M059J (cell line): ENCODE measurements around the gene TRPM1. TPM values are rescaled to one million over a fixed set of nuclear protein-coding genes. Genes with fewer than 3 reads are reported as not detected.

Source experiments
- DNase-seq: peaks from one replicate; pipeline ENCODE4 v3.0.0-alpha.2; 2012; ENCODE audit warnings: low read depth
- total RNA-seq: library from RNA; depleted of rRNA; stranded (reverse); fragments of >200 nt; shearing (Covaris generic); gene quantifications from 2 replicates; pipeline ENCODE4 v1.2.3, GENCODE V29; 2014

TRPM1 gene
- total RNA-seq, 1 experiment from 2014 or later: 0.02 TPM

- DNase-seq: no peak
Measured at GRCh38 chr15:31020542-31020941, 81.0 kb downstream of the TRPM1 start.

DNA sequence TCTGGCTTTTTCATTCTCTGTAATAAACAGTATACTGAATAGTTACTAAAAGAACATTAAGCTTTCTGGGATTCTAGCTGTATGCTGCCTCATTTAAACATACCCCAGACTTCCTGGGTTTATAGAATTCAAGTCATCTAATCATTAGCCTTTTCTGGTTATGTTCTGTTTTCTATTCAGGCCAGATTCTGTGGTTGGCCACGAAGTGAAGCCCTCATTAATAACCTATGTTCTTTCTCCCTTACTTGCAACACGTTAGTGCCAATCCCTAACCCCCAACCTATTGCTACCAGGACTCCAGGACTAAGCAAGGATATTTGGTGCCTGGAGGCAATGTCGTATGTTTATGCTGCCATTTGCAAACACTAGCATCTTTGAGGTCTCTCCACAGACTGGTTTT, 81.5 kb downstream of the TRPM1 start:
- DNase-seq: no peak

DNA sequence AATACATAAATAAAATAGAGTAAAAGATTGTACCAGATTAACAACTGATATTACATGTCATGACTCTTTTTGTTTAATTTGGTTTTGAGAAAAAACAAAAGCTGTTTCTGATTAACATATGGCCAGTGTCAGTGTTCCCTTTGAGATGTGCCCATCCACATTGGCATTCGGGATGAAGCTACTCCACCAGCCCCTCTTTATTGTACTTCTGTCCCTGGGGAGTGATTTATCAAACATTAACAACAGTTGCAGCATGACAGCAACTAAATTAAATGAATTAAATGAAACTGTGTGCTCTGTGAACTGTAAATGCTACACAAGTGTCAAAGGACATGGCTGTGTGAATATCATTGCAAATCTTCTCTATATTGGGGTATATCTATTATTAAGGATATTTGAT, 84.2 kb downstream of the TRPM1 start:
- no peak for DNase-seq

GRCh38 chr15:31016446-31016915, 85.0 kb downstream of the TRPM1 start:
- peak; percentile 81 for DNase-seq

DNA sequence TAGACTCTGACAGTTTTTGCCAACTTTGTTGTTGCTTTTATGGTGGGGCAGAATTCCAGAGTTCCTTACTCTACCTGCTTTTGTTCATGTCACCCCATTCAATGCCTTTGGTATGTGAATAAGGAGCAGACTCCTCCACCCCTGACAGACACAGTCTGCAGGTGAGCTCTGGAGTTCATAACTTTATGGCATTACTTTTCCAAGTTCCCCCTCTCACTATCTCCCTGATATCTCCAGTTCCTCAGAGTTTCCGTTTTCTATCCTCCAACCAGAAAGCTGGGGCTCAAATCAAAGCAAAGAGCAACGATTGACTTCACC, 87.0 kb downstream of the TRPM1 start:
- DNase-seq: no peak

DNA sequence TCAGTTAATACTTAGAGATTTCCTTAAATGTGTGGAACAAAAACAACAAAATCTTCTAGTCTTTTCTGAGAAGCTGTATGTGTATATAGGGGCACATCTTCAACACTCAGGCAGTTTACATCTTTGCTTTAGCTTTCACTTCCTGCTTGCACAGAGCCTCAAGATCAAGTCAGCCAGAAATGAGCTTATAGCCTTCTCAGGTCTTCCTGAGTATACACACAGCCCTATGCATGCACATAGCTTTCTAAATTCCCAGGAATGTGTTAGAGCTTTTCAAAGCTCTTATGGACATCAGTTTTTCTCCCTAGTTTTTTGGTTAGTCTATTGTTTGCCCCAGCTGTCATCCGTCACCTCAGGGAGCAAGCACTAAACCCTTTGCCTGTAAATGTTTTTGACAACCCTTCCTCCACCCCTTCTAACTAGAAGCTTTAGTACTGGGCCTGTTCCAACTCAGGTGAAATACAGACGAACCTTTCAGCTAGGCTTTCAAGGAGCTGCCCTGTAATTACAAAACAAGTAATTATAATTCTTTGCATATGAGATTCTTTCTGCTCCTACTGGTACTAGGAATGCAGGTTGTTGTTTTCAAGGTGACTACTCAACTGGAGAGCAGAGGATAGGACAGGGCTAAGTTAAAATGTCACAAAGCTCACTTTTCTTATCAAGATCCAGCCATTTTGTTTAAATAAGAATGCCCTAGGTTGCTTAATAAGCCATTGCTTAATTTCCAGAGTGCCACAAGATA, 87.5 kb downstream of the TRPM1 start:
- no peak for DNase-seq

DNA sequence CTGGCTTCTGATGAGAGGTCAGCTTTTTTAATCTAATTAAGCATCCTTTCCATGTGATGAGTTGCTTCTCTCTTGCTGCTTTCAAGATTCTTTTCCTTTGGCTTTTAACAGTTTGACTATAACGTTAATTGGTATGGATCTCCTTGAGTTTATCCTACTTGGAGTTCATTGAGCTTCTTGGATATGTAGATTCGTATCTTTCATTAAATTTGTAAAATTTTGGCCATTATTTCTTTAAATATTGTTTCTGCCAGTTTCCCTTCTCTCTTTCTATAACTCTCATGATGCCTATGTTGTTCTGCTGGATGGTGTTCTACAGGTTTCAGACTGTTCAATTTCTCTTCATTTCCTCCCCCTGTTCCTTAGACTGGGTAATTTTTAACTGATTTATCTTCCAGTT, 89.1 kb downstream of the TRPM1 start:
- no peak for DNase-seq

- DNase-seq: no peak
Measured at GRCh38 chr15:31010036-31010435, 91.5 kb downstream of the TRPM1 start.

GRCh38 chr15:31005660-31006059, 95.9 kb downstream of the TRPM1 start:
- DNase-seq: no peak

- peak; percentile 31 for DNase-seq
Measured at GRCh38 chr15:31004220-31004733, 97.2 kb downstream of the TRPM1 start.

DNA sequence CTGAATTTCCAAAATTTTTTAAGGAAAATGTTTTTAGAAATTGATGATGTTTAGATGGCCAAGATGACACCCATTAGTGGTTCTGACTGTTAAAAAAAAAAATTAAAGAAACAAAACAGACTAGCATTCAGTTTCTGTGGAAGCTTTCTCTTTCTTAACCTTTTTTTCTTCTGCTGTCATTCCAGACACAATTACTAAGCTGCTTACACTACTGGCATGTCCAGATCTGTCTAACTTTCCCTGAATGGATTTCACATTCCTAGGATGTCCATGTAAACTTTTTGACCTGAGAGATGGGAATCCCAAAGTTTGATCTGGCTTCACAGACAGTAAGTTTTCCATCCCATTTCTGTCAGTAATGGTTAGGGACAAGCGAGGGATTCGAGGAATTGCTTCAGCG, 99.8 kb downstream of the TRPM1 start:
- DNase-seq: no peak

GRCh38 chr15:30999729-31000128, 101.8 kb downstream of the TRPM1 start:
- no peak for DNase-seq

DNA sequence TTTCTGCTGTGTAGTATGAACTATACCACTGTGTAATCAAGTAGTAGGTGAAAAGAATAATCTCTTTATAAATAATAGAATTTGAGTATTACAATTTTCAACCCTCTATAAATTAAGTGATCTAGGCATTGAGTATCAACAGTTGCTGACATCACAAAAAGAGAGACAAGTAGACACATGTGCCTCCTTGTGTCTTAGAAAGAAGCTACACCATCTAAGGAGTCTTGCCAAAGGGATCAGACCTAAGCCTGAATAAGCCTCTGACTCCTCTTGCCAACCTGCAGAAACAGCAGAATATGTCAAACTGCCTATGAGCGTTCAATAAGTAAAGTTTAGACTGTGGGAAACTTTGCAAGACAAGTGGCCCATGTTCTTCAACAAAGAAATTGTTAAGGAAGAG, 104.3 kb downstream of the TRPM1 start:
- no peak for DNase-seq

GRCh38 chr15:30992249-30992864, 109.2 kb downstream of the TRPM1 start:
- no peak for DNase-seq

DNA sequence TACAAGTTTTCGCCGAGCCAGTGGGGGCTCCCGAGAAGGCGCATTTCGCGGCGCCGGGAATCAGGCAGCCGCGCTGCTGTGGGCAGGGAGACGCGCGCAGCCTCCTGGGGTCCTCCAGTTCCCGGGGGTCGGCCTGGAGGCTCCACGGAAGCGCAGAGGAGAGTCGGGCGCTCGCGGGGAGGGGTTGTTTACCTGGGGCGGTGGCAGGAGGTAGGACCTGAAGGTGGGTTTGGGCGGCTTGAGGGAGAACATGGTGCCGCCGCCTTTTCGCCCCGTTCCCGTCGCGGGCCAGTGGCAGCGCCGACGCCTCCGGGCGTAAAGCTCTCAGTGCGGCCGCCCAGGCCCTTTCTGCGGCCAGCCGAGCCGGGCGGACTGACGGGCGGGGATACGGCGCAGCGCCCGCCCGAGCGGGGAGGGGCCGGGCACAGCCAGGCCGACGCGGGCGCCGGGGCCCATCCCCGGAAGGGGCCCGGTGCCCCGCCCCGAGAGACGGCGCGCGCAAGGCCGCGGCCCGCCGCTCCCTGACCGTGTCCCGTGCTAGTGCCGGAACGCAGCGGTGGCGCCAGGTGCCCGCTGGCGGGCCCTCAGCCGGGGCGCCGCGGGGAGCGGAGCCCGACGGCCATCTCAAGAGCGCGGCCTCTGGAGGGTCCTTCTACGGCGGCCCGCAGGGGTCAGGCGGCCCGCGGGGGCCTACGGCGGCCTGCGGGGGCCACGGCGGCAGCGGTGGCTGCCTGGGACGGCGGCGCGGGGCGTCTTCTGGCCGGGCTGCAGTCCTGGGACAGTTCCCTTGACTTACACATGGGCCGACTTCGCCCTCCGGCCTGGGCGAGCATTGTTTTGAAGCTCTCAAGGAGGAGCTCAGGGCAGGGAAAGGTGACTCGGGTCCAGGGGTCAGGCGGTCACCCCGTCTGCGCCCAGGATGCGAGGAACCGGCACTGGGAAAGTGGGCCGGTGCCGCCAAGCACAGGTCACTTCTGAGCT, 110.0 kb downstream of the TRPM1 start, which contains the start of gene MTMR10:
MTMR10 (minus strand) TSS at position 374 of the 981 bp plus-strand sequence; CDS start at position 252, 122 bp downstream.
- peak; percentile 73 for DNase-seq

DNA sequence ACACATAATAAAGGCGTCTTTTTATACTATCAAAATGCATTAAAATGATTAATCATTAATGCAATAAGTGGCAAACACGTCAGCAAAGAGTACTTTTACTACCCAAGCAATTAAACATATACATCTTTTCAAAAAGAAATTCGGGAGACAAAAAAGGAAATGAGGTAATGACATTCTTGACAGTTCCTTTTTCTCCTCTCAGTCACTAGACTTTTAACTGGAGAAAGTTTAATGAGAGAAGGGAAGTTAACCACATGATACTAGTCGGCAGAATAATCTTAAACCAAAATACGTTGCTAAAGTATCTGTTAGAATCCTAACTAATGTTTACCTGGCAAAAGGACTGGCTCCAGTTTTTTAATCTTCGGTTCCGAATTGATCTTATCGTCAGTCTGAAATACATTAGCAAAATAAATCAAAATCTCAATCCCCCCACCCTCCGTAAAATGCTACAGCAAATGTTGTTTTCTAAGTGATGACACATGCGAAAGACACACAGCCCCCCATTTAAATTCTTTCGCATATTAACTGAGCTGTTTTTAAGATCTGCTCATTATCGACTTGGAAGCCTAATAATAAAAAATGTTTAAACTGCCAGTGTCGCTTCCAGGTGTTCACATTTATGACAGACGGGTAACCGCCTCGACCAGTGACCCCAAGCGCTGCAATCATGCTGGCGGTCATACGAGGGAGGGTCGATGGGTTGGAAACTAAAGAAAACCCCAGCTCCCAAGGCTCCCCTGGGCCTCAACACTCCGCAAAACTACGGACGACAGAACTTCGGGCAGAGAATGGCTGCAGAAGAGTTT, 110.9 kb downstream of the TRPM1 start:
- peak; percentile 13 for DNase-seq

- no peak for DNase-seq
Measured at GRCh38 chr15:30990036-30990435, 111.5 kb downstream of the TRPM1 start.

DNA sequence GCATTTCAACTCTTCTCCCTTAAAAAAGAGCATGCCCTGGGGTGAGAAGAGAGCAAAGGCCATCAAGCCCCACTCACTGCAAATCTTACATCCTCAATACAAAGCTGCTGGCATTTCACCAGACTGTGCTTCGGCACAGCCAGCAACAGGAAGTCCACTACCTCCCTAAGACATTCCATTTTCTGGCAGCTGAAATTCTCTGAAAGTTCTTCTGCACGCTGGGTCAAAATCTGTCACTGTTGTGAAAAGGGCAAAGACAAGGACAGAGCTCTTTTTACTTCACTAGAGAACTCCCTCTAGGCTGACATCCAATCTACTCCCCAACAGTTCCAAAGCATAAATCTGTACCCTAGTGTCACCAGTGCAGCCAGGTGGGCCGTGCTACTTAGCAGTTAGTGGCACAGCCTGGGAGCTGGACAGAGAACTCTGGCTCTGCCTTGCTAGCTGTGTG, 116.4 kb downstream of the TRPM1 start:
- DNase-seq: peak; percentile 34

DNA sequence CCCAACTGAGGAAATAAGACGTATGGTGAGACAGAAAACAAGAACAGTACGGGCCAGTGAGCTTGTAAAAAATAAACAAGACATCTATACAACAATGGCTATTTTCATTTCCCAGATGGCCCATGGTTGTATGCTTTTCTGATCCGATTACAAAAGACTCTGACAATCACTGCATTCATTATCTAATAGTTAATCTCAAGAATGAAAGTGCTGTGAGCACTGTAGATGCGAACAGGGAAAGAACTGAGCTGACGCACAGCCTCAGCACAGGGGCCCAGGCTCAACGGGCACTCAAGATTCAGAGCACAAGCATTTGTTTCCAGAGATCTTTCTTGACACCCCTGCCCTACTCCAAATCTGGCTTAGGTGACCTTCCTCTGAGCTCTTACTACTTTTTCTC, 117.0 kb downstream of the TRPM1 start:
- no peak for DNase-seq

DNA sequence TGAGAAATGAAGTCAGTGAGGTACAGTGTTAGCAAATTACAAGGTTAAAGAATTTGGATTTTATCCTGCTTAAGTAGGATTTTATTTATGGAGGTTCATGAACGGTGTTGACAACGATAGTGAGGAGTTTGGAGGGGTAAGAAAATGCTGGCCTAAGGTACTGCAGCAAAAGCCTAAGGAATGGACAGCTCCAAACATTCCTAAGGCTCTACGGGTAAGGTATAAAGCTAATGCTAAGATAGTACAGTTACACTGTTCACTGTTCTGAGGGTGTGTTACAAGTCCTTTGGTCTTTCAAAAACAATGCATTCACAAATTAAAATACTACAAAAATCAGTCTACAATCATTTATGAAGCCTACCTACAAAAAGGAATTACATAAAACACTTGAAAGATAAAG, 117.4 kb downstream of the TRPM1 start:
- DNase-seq: no peak

DNA sequence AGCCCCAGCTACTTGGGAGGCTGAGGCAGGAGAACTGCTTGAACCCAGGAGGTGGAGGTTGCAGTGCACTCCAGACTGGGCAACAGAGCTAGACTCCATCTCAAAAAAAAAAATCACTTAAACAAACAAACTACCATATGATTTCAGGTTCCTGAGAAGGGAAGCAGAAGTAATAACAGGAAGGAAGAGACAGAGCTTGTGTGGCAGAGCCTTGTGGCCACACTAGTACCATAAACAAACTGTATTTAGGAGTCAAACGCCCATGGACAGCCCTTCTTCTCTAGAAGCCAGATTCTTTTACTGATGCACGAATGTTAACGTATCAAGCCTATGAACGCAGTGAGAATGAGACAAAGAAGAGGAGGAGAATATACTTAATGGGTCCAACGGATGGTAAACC, 122.1 kb downstream of the TRPM1 start:
- no peak for DNase-seq
